Epithelial cell of esophagus (primary cell): ENCODE measurements around the gene ITGA2B.
"Not testable (repeated sequence)": the region's sequence is repeated elsewhere in the genome, so short reads cannot be mapped to it uniquely, and the experiment has no call there.

Experiments
- DNase-seq: peaks from one replicate; pipeline ENCODE4 v3.0.0; 2010; ENCODE audit warnings: low read depth
- H3K4me3 ChIP-seq: 2 replicates; pipeline ENCODE4 v1.5.1; 2011; ENCODE audit warnings: mild to moderate bottlenecking, low read length, control low read depth
- TF ChIP-seq, protein P1 (sequence below): IDR thresholded peaks from 2 replicates; pipeline ENCODE4 v1.5.1; 2011; ENCODE audit warnings: low read depth, mild to moderate bottlenecking, low read length, control low read depth, inconsistent platforms; ENCODE audit not compliant: insufficient read depth; ENCODE audit errors: missing control alignments

The ITGA2B gene

DNA sequence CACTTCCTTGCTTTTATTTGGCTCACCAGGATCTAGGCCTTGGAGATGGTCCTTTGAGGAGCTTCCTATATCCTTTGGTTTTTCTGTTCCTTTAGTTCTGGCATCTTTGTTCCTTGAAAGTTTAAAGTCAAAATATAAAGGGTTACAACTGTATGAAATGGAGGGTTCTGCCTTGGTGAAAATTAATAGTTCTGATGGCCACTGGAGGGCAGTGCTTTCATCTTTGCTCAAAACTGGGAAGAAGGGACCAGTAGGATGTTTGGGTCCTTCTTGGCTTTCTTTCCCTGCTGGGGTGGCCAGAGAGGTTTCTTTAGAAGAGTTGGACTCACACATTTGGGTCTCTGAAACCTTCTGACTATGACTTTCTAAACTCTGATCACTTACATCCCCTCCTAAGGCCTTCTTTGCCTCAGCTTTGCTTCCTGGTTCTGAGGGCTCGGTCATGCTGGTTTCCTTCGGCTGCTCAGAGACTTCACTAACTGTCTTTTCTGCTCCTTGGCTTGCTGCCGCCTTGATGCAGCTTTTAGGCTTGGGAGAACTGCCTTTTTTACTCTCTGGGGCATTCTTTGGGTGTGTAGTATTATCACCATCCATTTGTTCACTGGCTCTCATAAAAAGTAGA, 10.9 kb upstream of the ITGA2B start:
- TF ChIP-seq, protein P1, sequence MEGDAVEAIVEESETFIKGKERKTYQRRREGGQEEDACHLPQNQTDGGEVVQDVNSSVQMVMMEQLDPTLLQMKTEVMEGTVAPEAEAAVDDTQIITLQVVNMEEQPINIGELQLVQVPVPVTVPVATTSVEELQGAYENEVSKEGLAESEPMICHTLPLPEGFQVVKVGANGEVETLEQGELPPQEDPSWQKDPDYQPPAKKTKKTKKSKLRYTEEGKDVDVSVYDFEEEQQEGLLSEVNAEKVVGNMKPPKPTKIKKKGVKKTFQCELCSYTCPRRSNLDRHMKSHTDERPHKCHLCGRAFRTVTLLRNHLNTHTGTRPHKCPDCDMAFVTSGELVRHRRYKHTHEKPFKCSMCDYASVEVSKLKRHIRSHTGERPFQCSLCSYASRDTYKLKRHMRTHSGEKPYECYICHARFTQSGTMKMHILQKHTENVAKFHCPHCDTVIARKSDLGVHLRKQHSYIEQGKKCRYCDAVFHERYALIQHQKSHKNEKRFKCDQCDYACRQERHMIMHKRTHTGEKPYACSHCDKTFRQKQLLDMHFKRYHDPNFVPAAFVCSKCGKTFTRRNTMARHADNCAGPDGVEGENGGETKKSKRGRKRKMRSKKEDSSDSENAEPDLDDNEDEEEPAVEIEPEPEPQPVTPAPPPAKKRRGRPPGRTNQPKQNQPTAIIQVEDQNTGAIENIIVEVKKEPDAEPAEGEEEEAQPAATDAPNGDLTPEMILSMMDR: peak; percentile 53
- H3K4me3 ChIP-seq: no peak overlapping the region
- peak; percentile 38 for DNase-seq

DNA sequence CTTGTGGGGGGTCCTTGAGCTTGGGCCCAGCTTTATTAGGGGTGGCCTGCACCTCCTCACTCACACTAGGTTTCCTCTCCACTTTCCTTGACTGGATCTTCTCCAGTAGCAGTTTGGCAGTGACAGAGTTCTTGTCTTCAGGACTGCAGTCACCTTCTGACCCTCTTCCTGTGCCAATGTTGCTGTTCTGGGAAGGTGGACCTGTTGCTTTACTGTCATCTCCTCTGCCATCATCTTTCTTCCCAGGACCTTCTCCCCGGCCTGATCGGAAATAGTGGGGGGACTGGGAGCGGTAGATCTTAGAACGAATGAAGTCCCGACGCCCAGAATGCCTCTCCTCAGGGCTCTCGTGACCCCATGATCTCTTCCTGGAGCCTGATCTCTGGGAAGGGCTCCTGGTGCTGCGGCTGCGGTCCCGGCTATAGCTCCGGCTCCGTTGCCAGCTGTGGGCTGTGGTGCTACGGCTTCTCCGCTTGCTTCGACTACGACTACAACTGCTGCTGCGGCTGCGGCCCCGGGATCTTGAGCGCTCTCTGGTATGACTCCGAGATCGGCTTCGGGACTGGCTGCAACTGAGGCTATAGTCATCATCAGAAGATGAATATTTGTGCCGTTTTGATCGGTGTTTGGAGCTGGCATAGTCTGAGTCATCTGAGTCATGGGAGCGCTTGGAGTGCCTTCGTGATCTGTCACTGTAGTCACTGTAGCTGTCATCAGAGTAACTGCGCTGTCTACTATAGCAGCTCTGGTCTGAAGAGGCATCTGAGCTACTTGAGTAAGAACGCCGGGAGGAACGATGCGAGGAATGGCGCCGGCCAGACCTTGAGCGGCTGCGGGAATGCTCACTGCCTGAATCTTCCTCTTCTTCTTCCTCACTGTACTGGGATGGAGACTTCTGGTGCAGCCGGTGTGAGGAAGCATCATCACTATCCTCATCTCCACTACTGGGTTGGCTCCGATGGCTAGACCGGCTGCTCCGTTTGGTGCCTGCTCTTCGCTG, 9.5 kb upstream of the ITGA2B start:
- DNase-seq: no peak
- no peak overlapping the region for H3K4me3 ChIP-seq
- TF ChIP-seq, protein P1: no peak

GRCh38 chr17:44397479-44398440, 8.3 kb upstream of the ITGA2B start:
- TF ChIP-seq, protein P1: no peak
- DNase-seq: no peak
- no peak overlapping the region for H3K4me3 ChIP-seq

- no peak for DNase-seq
- no peak overlapping the region for H3K4me3 ChIP-seq
- TF ChIP-seq, protein P1: no peak
These were observed 7.5 kb upstream of the ITGA2B start for GRCh38 chr17:44396946-44397345.

GRCh38 chr17:44394833-44395232, 5.4 kb upstream of the ITGA2B start:
- no peak for DNase-seq
- no peak overlapping the region for H3K4me3 ChIP-seq
- TF ChIP-seq, protein P1: no peak

DNA sequence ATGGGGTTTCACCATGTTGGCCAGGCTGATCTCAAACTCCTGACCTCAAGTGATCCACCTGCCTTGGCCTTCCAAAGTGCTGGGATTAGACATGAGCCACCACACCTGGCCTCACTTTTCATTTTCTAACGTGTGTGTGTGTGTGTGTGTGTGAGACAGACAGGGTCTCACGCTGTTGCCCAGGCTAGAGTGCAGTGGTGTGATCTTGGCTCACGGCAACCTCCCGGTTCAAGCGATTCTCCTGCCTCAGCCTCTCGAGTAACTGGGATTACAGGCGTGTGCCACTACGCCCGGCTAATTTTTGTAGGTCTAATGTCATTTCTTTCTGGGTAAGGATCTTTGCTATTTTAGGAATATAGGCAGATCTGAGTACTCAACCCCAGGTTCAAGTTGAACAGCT, 4.7 kb upstream of the ITGA2B start:
- DNase-seq, H3K4me3 ChIP-seq: not testable (repeated sequence)
